GM12878 (cell line): ENCODE data around the gene NCAPD3. TPM values are rescaled to one million over a fixed set of nuclear protein-coding genes. Genes with fewer than 3 reads are reported as not detected.

Experiments
- ATAC-seq: fragments of 200-7000 bp; cut with Tn5 transposase; 3 replicates; pipeline ENCODE4 v1.9.1; 2020; ENCODE audit warnings: mild to moderate bottlenecking, moderate library complexity
- BruUV-seq: library from RNA; stranded (reverse); fragments of 400-500 nt; replicated peaks from 2 replicates; lab custom pipeline; 2021; lab: Mats Ljungman, UMichigan
- CTCF ChIA-PET: fragments of 300-600 bp; sonication (Branson Sonifier 250); formaldehyde crosslinking; extraction: SDS; loops from one replicate; lab custom pipeline; 2021; ENCODE audit warnings: inconsistent platforms; lab: Yijun Ruan, JAX
- POLR2A ChIA-PET: fragments of 350-600 bp; formaldehyde crosslinking; extraction: SDS; loops from one replicate; lab custom pipeline; 2021; ENCODE audit warnings: inconsistent platforms; lab: Charles Lee
- RAD21 ChIA-PET: fragments of 300-600 bp; sonication (Branson Sonifier 250); formaldehyde crosslinking; loops from one replicate; lab custom pipeline; 2023; ENCODE audit warnings: antibody characterized with exemption; ENCODE audit not compliant: unreplicated experiment; lab: Charles Lee
- SMC1A ChIA-PET: fragments of 300-600 bp; sonication (Branson Sonifier 250); formaldehyde crosslinking; loops from one replicate; lab custom pipeline; 2023; ENCODE audit not compliant: unreplicated experiment, uncharacterized antibody; lab: Charles Lee
- DNase-seq: peaks from one replicate; pipeline ENCODE4 v3.0.0-alpha.2; 2011; ENCODE audit warnings: low read depth, low spot score
- FAIRE-seq: peaks from 3 replicates; lab custom pipeline; 2011; peaks lifted over from hg19 to GRCh38; lab: Jason Lieb, UNC
- H2AFZ ChIP-seq: 2 replicates; pipeline ENCODE4 v1.6.0; 2011; ENCODE audit warnings: low read depth, low read length, control low read depth; ENCODE audit not compliant: control insufficient read depth
- H3K27ac ChIP-seq: 2 replicates; pipeline ENCODE4 v1.5.1; 2011; ENCODE audit warnings: control low read depth; ENCODE audit not compliant: control insufficient read depth, insufficient read depth
- H3K27me3 ChIP-seq, 2 experiments: replicated peaks in 1 of 2; 2 replicates each; pipeline versions ENCODE4 v1.6.0 to v1.6.1; 2011; ENCODE audit warnings: low read length in 1 of 2; ENCODE audit not compliant: control insufficient read depth in 2 of 2, insufficient read depth in 2 of 2
- H3K36me3 ChIP-seq, 2 experiments: 2 replicates each; pipeline ENCODE4 v1.5.1; 2011; ENCODE audit warnings: low read length in 1 of 2; ENCODE audit not compliant: control insufficient read depth in 2 of 2, insufficient read depth in 2 of 2
- H3K4me1 ChIP-seq: 2 replicates; pipeline ENCODE4 v1.6.1; 2011; ENCODE audit warnings: mild to moderate bottlenecking, low read length, moderate library complexity, mixed read lengths; ENCODE audit not compliant: control insufficient read depth, insufficient read depth
- H3K4me2 ChIP-seq: 2 replicates; pipeline ENCODE4 v1.6.0; 2011; ENCODE audit warnings: control low read depth; ENCODE audit not compliant: control insufficient read depth, insufficient read depth
- H3K4me3 ChIP-seq: fragments of 200-600 bp; sonication (generic); 2 replicates; pipeline ENCODE4 v1.5.1; 2016
- H3K79me2 ChIP-seq: 2 replicates; pipeline ENCODE4 v1.6.0; 2011; ENCODE audit warnings: low read length; ENCODE audit not compliant: control insufficient read depth, insufficient read depth
- H3K9ac ChIP-seq: 2 replicates; pipeline ENCODE4 v1.8.0; 2011; ENCODE audit warnings: low read length, control low read depth, mixed read lengths; ENCODE audit not compliant: control insufficient read depth, insufficient read depth
- H3K9me3 ChIP-seq: replicated peaks from 3 replicates; pipeline ENCODE4 v1.5.1; 2011; ENCODE audit warnings: mild to moderate bottlenecking, low read length; ENCODE audit not compliant: control insufficient read depth, insufficient read depth
- H4K20me1 ChIP-seq: 2 replicates; pipeline ENCODE4 v1.6.0; 2011; ENCODE audit not compliant: control insufficient read depth, insufficient read depth
- BHLHE40 ChIP-seq, 2 experiments: fragments of 450-650 bp in 1 of 2; IDR thresholded peaks; 2 replicates each; pipeline ENCODE4 v1.6.1; 2011 to 2017; ENCODE audit warnings: low read depth in 2 of 2, borderline replicate concordance in 1 of 2, improper control_type of control experiment in 1 of 2, low read length in 1 of 2, mild to moderate bottlenecking in 1 of 2
- DPF2 ChIP-seq: fragments of 450-650 bp; IDR thresholded peaks from 2 replicates; pipeline ENCODE4 v1.6.1; 2017; ENCODE audit warnings: mild to moderate bottlenecking
- MLLT1 ChIP-seq: fragments of 450-650 bp; IDR thresholded peaks from 2 replicates; pipeline ENCODE4 v1.6.1; 2016; ENCODE audit warnings: mild to moderate bottlenecking
- MYC ChIP-seq: IDR thresholded peaks from 2 replicates; pipeline ENCODE4 v1.6.1; 2011; ENCODE audit warnings: mild to moderate bottlenecking, low read length, moderate library complexity, inconsistent platforms; ENCODE audit not compliant: insufficient read depth, insufficient replicate concordance, insufficient read length, severe bottlenecking
- NFIC ChIP-seq: IDR thresholded peaks from 2 replicates; pipeline ENCODE4 v1.6.1; 2012; ENCODE audit warnings: low read depth, mild to moderate bottlenecking, inconsistent platforms, low read length, moderate library complexity
- POLR2AphosphoS2 ChIP-seq: IDR thresholded peaks from 2 replicates; pipeline ENCODE4 v1.6.1; 2011; ENCODE audit warnings: low read depth, mild to moderate bottlenecking, low read length, improper control_type of control experiment, moderate library complexity
- RB1 ChIP-seq: fragments of 450-650 bp; formaldehyde crosslinking; IDR thresholded peaks from 2 replicates; pipeline ENCODE4 v1.6.1; 2017; ENCODE audit warnings: mild to moderate bottlenecking, borderline replicate concordance
- SIN3A ChIP-seq: IDR thresholded peaks from 2 replicates; pipeline ENCODE4 v1.6.1; 2012; ENCODE audit warnings: low read depth, low read length, improper control_type of control experiment
- WGBS: methylation state at CpG from one replicate; pipeline ENCODE4 v1.1.6; 2016; ENCODE audit warnings: low lambda C conversion rate; ENCODE audit not compliant: insufficient replicate concordance, insufficient coverage; ENCODE audit errors: missing lambda C conversion rate; 5-methylcytosine and 5-hydroxymethylcytosine counted together
- in situ Hi-C: fragments of 300-500 bp; cut with MboI; formaldehyde crosslinking; loops from 9 replicates; pipeline ENCODE4 v1.14.3; 2018; ENCODE audit warnings: mixed read lengths
- intact Hi-C: fragments of 100-400 bp; cut with micrococcal nuclease; formaldehyde crosslinking; loops from one replicate; pipeline ENCODE4 v1.14.2; 2022; ENCODE audit not compliant: unreplicated experiment
- polyA plus RNA-seq, 11 experiments: library from polyadenylated mRNA; depleted of rRNA in 4 of 11; unstranded in 6 of 11; stranded (reverse) in 5 of 11; fragments of >200 nt; fragmentation: Nextera tagmentation in 4 of 11; fragmentation: Illumina TruSeq in 1 of 11; extraction: Ambion mirVana in 4 of 11; extraction: Trizol in 1 of 11; gene quantifications; 1 replicate in 1 of 11; 2 replicates in 10 of 11; pipeline versions ENCODE4 v1.2.1 to v1.2.3, GENCODE V29; 2011 to 2016; ENCODE audit warnings: inconsistent platforms in 2 of 11, missing spikeins in 2 of 11, low read depth in 1 of 11
- total RNA-seq, 4 experiments: library from RNA; depleted of rRNA in 3 of 4; stranded (reverse); fragments of >200 nt in 3 of 4; fragmentation: Illumina TruSeq in 1 of 4; extraction: Trizol in 1 of 4; gene quantifications; 2 replicates each; pipeline versions ENCODE4 v1.2.1 to v1.2.3, GENCODE V29; 2013 to 2021
- TF ChIP-seq, protein P1 (sequence below): IDR thresholded peaks from 2 replicates; pipeline ENCODE4 v1.6.1; 2011; ENCODE audit warnings: borderline replicate concordance, low read depth, mild to moderate bottlenecking, moderate library complexity, mixed read lengths, low read length; ENCODE audit not compliant: insufficient read depth; ENCODE audit errors: extremely low read length

The NCAPD3 gene
- total and polyA plus RNA-seq, 10 of the 15 experiments (the other 5 are each of a cell fraction or from before 2014, with no cell fraction given) = 14.9 to 58.2 (median 48.2) TPM

DNA sequence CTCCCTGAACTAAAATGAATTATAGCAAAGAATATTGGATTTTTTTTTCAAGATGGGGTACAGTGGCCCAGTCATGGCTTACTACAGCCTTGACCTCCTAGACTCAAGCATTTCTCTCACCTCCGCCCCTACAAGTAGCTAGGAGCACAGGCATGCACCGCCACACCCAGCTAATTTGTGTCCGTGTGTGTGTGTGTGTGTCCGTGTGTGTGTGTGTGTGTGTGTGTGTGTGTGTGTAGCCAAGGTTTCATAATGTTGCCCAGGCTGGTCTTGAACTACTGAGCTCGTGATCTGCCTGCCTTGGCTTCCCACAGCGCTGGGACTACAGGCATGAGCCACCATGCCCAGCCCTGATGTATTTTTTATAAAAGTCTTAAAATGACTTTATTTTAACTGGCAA is 16.8 kb upstream of the NCAPD3 start:
- WGBS = 75% methylated on average over 6 of the region's 6 CpGs
- BruUV-seq = no TSS peak
- no peak overlapping the region for H3K27ac ChIP-seq
- H3K4me2 ChIP-seq = no peak overlapping the region
- H3K4me3 ChIP-seq = no peak overlapping the region
- H3K27me3 ChIP-seq = no peaks in the 10 kb centered on the region
- no peaks in the 10 kb centered on the region for H3K79me2 ChIP-seq
- intact Hi-C loops = no loop called here
- no peak for FAIRE-seq
- ChIA-PET CTCF (interaction anchor here (1.5 to 1.6 kb wide), 2 partner anchors 11 to 29 kb away, joined by 4 read pairs; no protein-coding TSS in a partner anchor), RAD21 (no interaction called here), SMC1A (interaction anchor here (2.6 kb wide), 1 partner anchor 12 kb away, joined by 5 read pairs; no protein-coding TSS in a partner anchor), POLR2A (no interaction called here)
- H2AFZ ChIP-seq = no peak overlapping the region
- ATAC-seq = no peak
- no peak for DNase-seq
- no peak overlapping the region for H3K9ac ChIP-seq
- H3K9me3 ChIP-seq = no peaks in the 10 kb centered on the region
- H3K36me3 ChIP-seq = peaks cover 6% of the 10 kb centered on the region in 2 experiments; a peak in 3 of 4 replicates
- TF ChIP-seq MYC (no peak), BHLHE40 (IDR thresholded peaks at IDR 0.05; ENCODE audit: borderline replicate concordance in 1 of 2, low read depth in 2 of 2, low read length in 1 of 2) (no peak), SIN3A (no peak), DPF2 (no peak), RB1 (no peak), MLLT1 (no peak), NFIC (no peak), POLR2AphosphoS2 (no peak)
- TF ChIP-seq, protein P1, sequence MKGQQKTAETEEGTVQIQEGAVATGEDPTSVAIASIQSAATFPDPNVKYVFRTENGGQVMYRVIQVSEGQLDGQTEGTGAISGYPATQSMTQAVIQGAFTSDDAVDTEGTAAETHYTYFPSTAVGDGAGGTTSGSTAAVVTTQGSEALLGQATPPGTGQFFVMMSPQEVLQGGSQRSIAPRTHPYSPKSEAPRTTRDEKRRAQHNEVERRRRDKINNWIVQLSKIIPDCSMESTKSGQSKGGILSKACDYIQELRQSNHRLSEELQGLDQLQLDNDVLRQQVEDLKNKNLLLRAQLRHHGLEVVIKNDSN = no peak
- no peaks in the 10 kb centered on the region for H4K20me1 ChIP-seq
- in situ Hi-C loops = no loop called here
- no peaks in the 10 kb centered on the region for H3K4me1 ChIP-seq
